Osteocyte (in vitro differentiated cells): Measurements from ENCODE around the gene ALKBH3. TPM values are rescaled to one million over a fixed set of nuclear protein-coding genes. Genes with fewer than 3 reads are reported as not detected.

Experiments
- DNase-seq: peaks from one replicate; pipeline ENCODE4 v3.0.0; 2021; ENCODE audit warnings: mixed read lengths; ENCODE audit not compliant: unreplicated experiment; ENCODE audit errors: extremely low spot score
- H3K27ac Mint-ChIP-seq: one replicate; pipeline ENCODE4 v1.8.0; 2021; ENCODE audit warnings: mild to moderate bottlenecking, mixed read lengths; ENCODE audit not compliant: unreplicated experiment
- H3K27me3 Mint-ChIP-seq: one replicate; pipeline ENCODE4 v1.8.0; 2021; ENCODE audit warnings: mixed read lengths; ENCODE audit not compliant: unreplicated experiment
- H3K36me3 Mint-ChIP-seq: one replicate; pipeline ENCODE4 v1.8.0; 2021; ENCODE audit warnings: mixed read lengths; ENCODE audit not compliant: unreplicated experiment
- H3K4me1 Mint-ChIP-seq: one replicate; pipeline ENCODE4 v1.8.0; 2021; ENCODE audit warnings: mixed read lengths; ENCODE audit not compliant: unreplicated experiment
- H3K4me3 Mint-ChIP-seq: one replicate; pipeline ENCODE4 v1.8.0; 2021; ENCODE audit warnings: mild to moderate bottlenecking, moderate library complexity, mixed read lengths; ENCODE audit not compliant: unreplicated experiment
- H3K9me3 Mint-ChIP-seq: one replicate; pipeline ENCODE4 v1.8.0; 2021; ENCODE audit warnings: mixed read lengths; ENCODE audit not compliant: unreplicated experiment
- CTCF ChIP-seq: fragments of 200-600 bp; sonication (generic); IDR thresholded peaks from 2 replicates; pipeline ENCODE4 v1.5.0; 2021; ENCODE audit warnings: antibody characterized with exemption, mild to moderate bottlenecking, moderate library complexity
- total RNA-seq: library from RNA; stranded (reverse); gene quantifications from 2 replicates; pipeline ENCODE4 v1.2.1, GENCODE V29; 2021

ALKBH3 gene
- total RNA-seq, 1 donor from 2014 or later, result 32.4 TPM

GRCh38 chr11:43948341-43949225 is 68.0 kb downstream of the ALKBH3 start:
- Mint-ChIP-seq H3K9me3 (no peaks in the 10 kb centered on the region), H3K27ac (no peak overlapping the region), H3K27me3 (peaks cover 75% of the 10 kb centered on the region), H3K36me3 (no peaks in the 10 kb centered on the region), H3K4me3 (no peak overlapping the region), H3K4me1 (peaks cover 11% of the 10 kb centered on the region)
- no peak for DNase-seq
- no peak for TF ChIP-seq CTCF

- Mint-ChIP-seq H3K4me3 (no peak overlapping the region), H3K36me3 (no peaks in the 10 kb centered on the region), H3K4me1 (no peaks in the 10 kb centered on the region), H3K27ac (no peak overlapping the region), H3K9me3 (no peaks in the 10 kb centered on the region), H3K27me3 (peaks cover 72% of the 10 kb centered on the region)
- TF ChIP-seq CTCF, result no peak
- no peak for DNase-seq
Observed at GRCh38 chr11:43950311-43950855, 69.8 kb downstream of the ALKBH3 start.

- Mint-ChIP-seq H3K4me1 (no peaks in the 10 kb centered on the region), H3K27ac (no peak overlapping the region), H3K9me3 (no peaks in the 10 kb centered on the region), H3K36me3 (no peaks in the 10 kb centered on the region), H3K27me3 (peaks cover 71% of the 10 kb centered on the region), H3K4me3 (no peak overlapping the region)
- TF ChIP-seq CTCF, result no peak
- no peak for DNase-seq
Observed at GRCh38 chr11:43951231-43951630, 70.6 kb downstream of the ALKBH3 start.

- TF ChIP-seq CTCF, result no peak
- DNase-seq, result no peak
- H3K9me3 Mint-ChIP-seq, result no peaks in the 10 kb centered on the region
- no peak overlapping the region for H3K27ac Mint-ChIP-seq
- no peaks in the 10 kb centered on the region for H3K36me3 Mint-ChIP-seq
- no peak overlapping the region for H3K4me3 Mint-ChIP-seq
- no peaks in the 10 kb centered on the region for H3K4me1 Mint-ChIP-seq
- H3K27me3 Mint-ChIP-seq, result peaks cover 70% of the 10 kb centered on the region
Observed at GRCh38 chr11:43952020-43952400, 71.4 kb downstream of the ALKBH3 start.
